H9 (cell line): Measurements from ENCODE around the gene SH3RF3. TPM values are rescaled to one million over a fixed set of nuclear protein-coding genes. Genes with fewer than 3 reads are reported as not detected.

Source experiments
- DNase-seq: peaks from one replicate; pipeline ENCODE4 v3.0.0-alpha.2; 2017
- H2AFZ ChIP-seq: one replicate; pipeline ENCODE4 v1.6.1; 2013; ENCODE audit warnings: mild to moderate bottlenecking, low read length, control low read depth, moderate library complexity
- H2AK5ac ChIP-seq: 2 replicates; pipeline ENCODE4 v1.6.1; 2013; ENCODE audit warnings: low read length, control low read depth, mixed read lengths; ENCODE audit not compliant: insufficient read length
- H2BK120ac ChIP-seq: one replicate; pipeline ENCODE4 v1.6.1; 2013; ENCODE audit warnings: low read depth, mild to moderate bottlenecking, low read length, control low read depth, inconsistent platforms; ENCODE audit not compliant: poor library complexity, severe bottlenecking
- H2BK12ac ChIP-seq: 2 replicates; pipeline ENCODE4 v1.6.1; 2013; ENCODE audit warnings: low read length, control low read depth, mixed read lengths, low read depth; ENCODE audit not compliant: insufficient read length
- H2BK15ac ChIP-seq: 2 replicates; pipeline ENCODE4 v1.6.1; 2013; ENCODE audit warnings: low read depth, low read length, control low read depth
- H2BK20ac ChIP-seq: one replicate; pipeline ENCODE4 v1.6.1; 2013; ENCODE audit warnings: low read depth, mild to moderate bottlenecking, low read length, control low read depth, inconsistent platforms; ENCODE audit not compliant: poor library complexity, severe bottlenecking
- H2BK5ac ChIP-seq: 2 replicates; pipeline ENCODE4 v1.6.1; 2013; ENCODE audit warnings: low read length, control low read depth, mixed read lengths; ENCODE audit not compliant: insufficient read length
- H3K14ac ChIP-seq: 2 replicates; pipeline ENCODE4 v1.6.1; 2013; ENCODE audit warnings: low read length, control low read depth; ENCODE audit not compliant: insufficient read depth
- H3K18ac ChIP-seq: 2 replicates; pipeline ENCODE4 v1.6.1; 2013; ENCODE audit warnings: low read depth, mild to moderate bottlenecking, mixed read lengths, low read length, control low read depth; ENCODE audit not compliant: insufficient read length
- H3K23ac ChIP-seq: 2 replicates; pipeline ENCODE4 v1.6.1; 2013; ENCODE audit warnings: low read length, control low read depth, mixed read lengths, low read depth; ENCODE audit not compliant: insufficient read length
- H3K23me2 ChIP-seq: 2 replicates; pipeline ENCODE4 v1.6.1; 2013; ENCODE audit warnings: low read depth, mild to moderate bottlenecking, mixed read lengths, low read length, control low read depth; ENCODE audit not compliant: insufficient read length, poor library complexity, severe bottlenecking
- H3K27ac ChIP-seq: 2 replicates; pipeline ENCODE4 v1.5.1; 2013; ENCODE audit warnings: low read length, control low read depth, mixed read lengths, low read depth; ENCODE audit not compliant: insufficient read length
- H3K27me3 ChIP-seq: 2 replicates; pipeline ENCODE4 v1.6.1; 2013; ENCODE audit warnings: low read length, control low read depth, inconsistent platforms; ENCODE audit not compliant: insufficient read depth
- H3K4ac ChIP-seq: 2 replicates; pipeline ENCODE4 v1.6.1; 2013; ENCODE audit warnings: low read depth, mild to moderate bottlenecking, control low read depth, inconsistent platforms, low read length, moderate library complexity
- H3K4me1 ChIP-seq: 2 replicates; pipeline ENCODE4 v1.6.1; 2013; ENCODE audit warnings: low read length, control low read depth, inconsistent platforms; ENCODE audit not compliant: insufficient read depth
- H3K4me2 ChIP-seq: 2 replicates; pipeline ENCODE4 v1.6.1; 2013; ENCODE audit warnings: low read length, control low read depth, mixed read lengths; ENCODE audit not compliant: insufficient read length, insufficient read depth
- H3K56ac ChIP-seq: 2 replicates; pipeline ENCODE4 v1.6.1; 2013; ENCODE audit warnings: low read depth, mild to moderate bottlenecking, mixed read lengths, low read length, control low read depth; ENCODE audit not compliant: insufficient read length
- H3K79me1 ChIP-seq: 2 replicates; pipeline ENCODE4 v1.6.1; 2013; ENCODE audit warnings: low read depth, mild to moderate bottlenecking, moderate library complexity, low read length, control low read depth, inconsistent platforms; ENCODE audit not compliant: insufficient read depth, poor library complexity, severe bottlenecking
- H3K79me2 ChIP-seq: 2 replicates; pipeline ENCODE4 v1.6.1; 2013; ENCODE audit warnings: low read length, control low read depth, inconsistent platforms; ENCODE audit not compliant: insufficient read depth
- H3K9ac ChIP-seq: 2 replicates; pipeline ENCODE4 v1.6.1; 2013; ENCODE audit warnings: low read length, control low read depth, mixed read lengths; ENCODE audit not compliant: insufficient read length; ENCODE audit errors: extremely low read depth
- H3K9me3 ChIP-seq: one replicate; pipeline ENCODE4 v1.6.1; 2013; ENCODE audit warnings: low read depth, low read length, inconsistent platforms; ENCODE audit not compliant: control insufficient read depth
- H3T11ph ChIP-seq: one replicate; pipeline ENCODE4 v1.6.1; 2013; ENCODE audit warnings: mild to moderate bottlenecking, low read length, control low read depth, inconsistent platforms
- H4K20me1 ChIP-seq: one replicate; pipeline ENCODE4 v1.6.1; 2013; ENCODE audit not compliant: control insufficient read depth, insufficient read length, insufficient read depth
- H4K5ac ChIP-seq: 2 replicates; pipeline ENCODE4 v1.6.1; 2013; ENCODE audit warnings: low read depth, mild to moderate bottlenecking, mixed read lengths, low read length, control low read depth; ENCODE audit not compliant: insufficient read length
- H4K8ac ChIP-seq: replicated peaks from 2 replicates; pipeline ENCODE4 v1.6.1; 2013; ENCODE audit warnings: low read length, control low read depth, mixed read lengths, low read depth; ENCODE audit not compliant: insufficient read length
- H4K91ac ChIP-seq: 2 replicates; pipeline ENCODE4 v1.6.1; 2013; ENCODE audit warnings: low read depth, mild to moderate bottlenecking, moderate library complexity, mixed read lengths, low read length, control low read depth; ENCODE audit not compliant: insufficient read length
- H3K27ac Mint-ChIP-seq, 3 experiments: 2 replicates in 2 of 3; 3 replicates in 1 of 3; pipeline ENCODE4 v1.8.0; 2020 to 2021; ENCODE audit warnings: mixed read lengths in 3 of 3, mild to moderate bottlenecking in 1 of 3, moderate library complexity in 1 of 3
- H3K27me3 Mint-ChIP-seq: 2 replicates; pipeline ENCODE4 v1.8.0; 2021; ENCODE audit warnings: low read depth, mild to moderate bottlenecking, moderate library complexity, mixed read lengths
- H3K36me3 Mint-ChIP-seq, 3 experiments: 2 replicates in 2 of 3; 3 replicates in 1 of 3; pipeline ENCODE4 v1.8.0; 2020 to 2021; ENCODE audit warnings: low read depth in 3 of 3, mixed read lengths in 3 of 3; ENCODE audit not compliant: insufficient read depth in 1 of 3
- H3K4me1 Mint-ChIP-seq, 2 experiments: 2 replicates each; pipeline ENCODE4 v1.8.0; 2020; ENCODE audit warnings: mixed read lengths in 2 of 2
- H3K4me3 Mint-ChIP-seq, 2 experiments: 2 replicates in 1 of 2; 3 replicates in 1 of 2; pipeline ENCODE4 v1.8.0; 2020 to 2021; ENCODE audit warnings: mild to moderate bottlenecking in 2 of 2, mixed read lengths in 2 of 2, moderate library complexity in 1 of 2
- H3K9me3 Mint-ChIP-seq, 2 experiments: 2 replicates in 1 of 2; 3 replicates in 1 of 2; pipeline ENCODE4 v1.8.0; 2020; ENCODE audit warnings: mild to moderate bottlenecking in 2 of 2, mixed read lengths in 2 of 2, moderate library complexity in 1 of 2
- WGBS: extraction: QIAGEN DNeasy Blood & Tissue Kit; methylation state at CpG from one replicate; pipeline ENCODE4 v1.1.7; 2013; ENCODE audit warnings: missing lambda C conversion rate, low lambda C conversion rate, mixed read lengths; ENCODE audit not compliant: insufficient read length; ENCODE audit errors: extremely low coverage; 5-methylcytosine and 5-hydroxymethylcytosine counted together
- total RNA-seq: library from RNA; stranded (reverse); gene quantifications from 2 replicates; pipeline ENCODE4 v1.2.1, GENCODE V29; 2021
- TF ChIP-seq, protein P1 (sequence below): fragments of 200-600 bp; sonication (generic); conservative IDR thresholded peaks from 3 replicates; pipeline ENCODE4 v1.8.0; 2021; ENCODE audit warnings: antibody characterized with exemption, mild to moderate bottlenecking

The SH3RF3 gene
- total RNA-seq, 1 experiment from 2014 or later: 0.46 TPM

DNA sequence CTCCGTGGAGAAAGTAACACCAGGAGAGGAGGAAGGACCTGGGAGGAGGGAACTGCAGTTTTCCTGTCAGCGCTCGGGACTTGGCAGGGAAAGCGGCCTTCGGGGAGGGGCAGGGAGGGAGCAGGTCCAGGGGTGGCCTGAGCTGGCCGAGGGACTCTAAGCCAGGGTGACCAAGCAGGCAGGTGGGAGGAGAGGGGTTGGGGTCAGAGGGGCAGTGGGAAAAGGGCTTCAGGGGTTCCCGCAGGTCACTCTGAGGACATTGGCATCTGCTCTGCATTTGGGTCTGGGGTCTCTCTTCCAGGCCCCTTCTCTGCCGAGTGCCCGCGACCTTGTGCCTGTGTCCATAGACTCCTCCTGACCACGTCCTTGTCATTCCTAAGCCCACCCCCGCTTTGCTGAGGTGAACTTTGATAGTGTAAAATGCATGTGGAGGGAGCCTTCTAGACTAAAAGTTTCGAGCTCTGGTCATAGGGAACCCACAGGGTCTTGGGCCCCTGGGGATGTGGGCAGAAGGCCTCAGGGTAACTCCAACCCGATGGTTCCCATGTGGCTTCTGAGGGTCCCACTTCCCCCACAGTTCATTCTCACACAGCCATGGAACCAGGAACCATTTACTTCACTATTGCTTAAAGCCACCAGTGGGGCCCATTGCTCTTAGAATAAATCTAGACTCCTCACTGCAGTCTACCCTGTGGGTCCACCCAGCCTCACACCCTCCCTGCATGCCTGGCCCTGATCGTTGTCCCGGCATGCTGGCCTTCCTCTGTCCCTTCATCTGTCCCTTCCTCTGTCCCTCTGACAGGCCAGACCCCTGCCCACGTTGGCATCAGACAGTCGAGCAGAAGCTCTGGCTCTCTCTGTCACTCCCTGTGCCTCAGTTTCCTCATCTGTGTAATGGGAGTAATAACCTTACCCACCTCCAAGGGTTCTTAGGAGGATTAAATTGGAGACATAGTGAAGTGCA is 255.6 kb downstream of the SH3RF3 start:
- Histone ChIP-seq H3K4me1 (peaks cover 7% of the 10 kb centered on the region; the same call in 1 of the 2 replicates), H3K14ac (no peak overlapping the region), H3K27me3 (no peaks in the 10 kb centered on the region), H3K23me2 (no peaks in the 10 kb centered on the region), H4K5ac (no peak overlapping the region), H3K18ac (no peak overlapping the region), H3K27ac (no peak overlapping the region), H3T11ph (no peak overlapping the region), H3K9ac (no peak overlapping the region), H3K4me2 (no peak overlapping the region), H2BK5ac (no peak overlapping the region), H3K9me3 (no peaks in the 10 kb centered on the region), H2AFZ (no peak overlapping the region), H4K91ac (no peak overlapping the region), H3K79me2 (no peaks in the 10 kb centered on the region), H3K23ac (no peak overlapping the region), H2BK20ac (no peak overlapping the region), H3K4ac (no peak overlapping the region), H4K20me1 (peaks cover 4% of the 10 kb centered on the region), H2BK12ac (no peak overlapping the region), H2AK5ac (no peak overlapping the region), H2BK15ac (no peak overlapping the region), H3K79me1 (no peaks in the 10 kb centered on the region), H2BK120ac (no peak overlapping the region), H3K56ac (no peak overlapping the region), H4K8ac (no peak overlapping the region)
- DNase-seq: peak; percentile 23
- Mint-ChIP-seq H3K4me3 (no peak overlapping the region), H3K27ac (peak overlapping the region in 1 of 3 experiments; percentile 44; a peak in 1 of 7 replicates), H3K36me3 (peaks cover 0 to 4% (median 0%) of the 10 kb centered on the region in 3 experiments; a peak in 2 of 7 replicates), H3K9me3 (peaks cover 0 to 7% of the 10 kb centered on the region in 2 experiments; a peak in 2 of 5 replicates), H3K4me1 (peaks cover 38 to 56% of the 10 kb centered on the region in 2 experiments), H3K27me3 (peaks cover 14% of the 10 kb centered on the region)
- TF ChIP-seq, protein P1, sequence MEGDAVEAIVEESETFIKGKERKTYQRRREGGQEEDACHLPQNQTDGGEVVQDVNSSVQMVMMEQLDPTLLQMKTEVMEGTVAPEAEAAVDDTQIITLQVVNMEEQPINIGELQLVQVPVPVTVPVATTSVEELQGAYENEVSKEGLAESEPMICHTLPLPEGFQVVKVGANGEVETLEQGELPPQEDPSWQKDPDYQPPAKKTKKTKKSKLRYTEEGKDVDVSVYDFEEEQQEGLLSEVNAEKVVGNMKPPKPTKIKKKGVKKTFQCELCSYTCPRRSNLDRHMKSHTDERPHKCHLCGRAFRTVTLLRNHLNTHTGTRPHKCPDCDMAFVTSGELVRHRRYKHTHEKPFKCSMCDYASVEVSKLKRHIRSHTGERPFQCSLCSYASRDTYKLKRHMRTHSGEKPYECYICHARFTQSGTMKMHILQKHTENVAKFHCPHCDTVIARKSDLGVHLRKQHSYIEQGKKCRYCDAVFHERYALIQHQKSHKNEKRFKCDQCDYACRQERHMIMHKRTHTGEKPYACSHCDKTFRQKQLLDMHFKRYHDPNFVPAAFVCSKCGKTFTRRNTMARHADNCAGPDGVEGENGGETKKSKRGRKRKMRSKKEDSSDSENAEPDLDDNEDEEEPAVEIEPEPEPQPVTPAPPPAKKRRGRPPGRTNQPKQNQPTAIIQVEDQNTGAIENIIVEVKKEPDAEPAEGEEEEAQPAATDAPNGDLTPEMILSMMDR: no peak
- WGBS: no CpG with 5 or more reads among the region's 18 CpGs
